OCI-LY3 (cell line): ENCODE measurements around the gene SLC35A4.

Source experiments
- CTCF ChIP-seq: fragments of 200-600, 300-600 bp; sonication (generic); IDR thresholded peaks from 2 replicates; pipeline ENCODE4 v1.5.1; 2014; ENCODE audit warnings: antibody characterized with exemption, low read length, low read depth
- EZH2phosphoT487 ChIP-seq: fragments of 200-600 bp; shearing (Covaris generic); IDR thresholded peaks from 2 replicates; pipeline ENCODE4 v1.6.1; 2018; ENCODE audit warnings: antibody characterized with exemption, mixed run types, low read depth

GRCh38 chr5:140554454-140554853 is 10.2 kb upstream of the SLC35A4 start:
- TF ChIP-seq CTCF (no peak), EZH2phosphoT487 (no peak)
